GM21526 (cell line): ENCODE measurements around the gene CTLA4.

Experiments
- ATAC-seq: cut with Tn5 transposase; IDR thresholded peaks from one replicate; pipeline ENCODE4 v1.9.1; 2021; ENCODE audit warnings: moderate library complexity; ENCODE audit not compliant: unreplicated experiment, low FRiP score

CTLA4 gene

GRCh38 chr2:203918839-203919238 lies 51.3 kb downstream of the CTLA4 start:
- no peak for ATAC-seq
